Right lung (tissue), 5 donors: ENCODE measurements around the gene PPP1R9A. TPM values are rescaled to one million over a fixed set of nuclear protein-coding genes. Genes with fewer than 3 reads are reported as not detected.
A peak's percentile ranks its signal among the peaks of the same experiment; 100 is the strongest.

ENCODE experiments used
- DNase-seq, 2 donors: peaks; one replicate each; pipeline ENCODE4 v3.0.0-alpha.2; 2013
- polyA plus RNA-seq, 5 donors: library from polyadenylated mRNA; unstranded; fragments of 120-200 nt; gene quantifications; one replicate each; pipeline versions ENCODE4 v1.2.1 to v1.2.3, GENCODE V29; 2013; ENCODE audit warnings: inconsistent platforms in 1 of 5, low replicate concordance in 1 of 5; ENCODE audit not compliant: insufficient read length in 5 of 5, insufficient read depth in 1 of 5

PPP1R9A gene
- polyA plus RNA-seq, 5 donors = 12.9 to 24.7 (median 21.9) TPM

DNA sequence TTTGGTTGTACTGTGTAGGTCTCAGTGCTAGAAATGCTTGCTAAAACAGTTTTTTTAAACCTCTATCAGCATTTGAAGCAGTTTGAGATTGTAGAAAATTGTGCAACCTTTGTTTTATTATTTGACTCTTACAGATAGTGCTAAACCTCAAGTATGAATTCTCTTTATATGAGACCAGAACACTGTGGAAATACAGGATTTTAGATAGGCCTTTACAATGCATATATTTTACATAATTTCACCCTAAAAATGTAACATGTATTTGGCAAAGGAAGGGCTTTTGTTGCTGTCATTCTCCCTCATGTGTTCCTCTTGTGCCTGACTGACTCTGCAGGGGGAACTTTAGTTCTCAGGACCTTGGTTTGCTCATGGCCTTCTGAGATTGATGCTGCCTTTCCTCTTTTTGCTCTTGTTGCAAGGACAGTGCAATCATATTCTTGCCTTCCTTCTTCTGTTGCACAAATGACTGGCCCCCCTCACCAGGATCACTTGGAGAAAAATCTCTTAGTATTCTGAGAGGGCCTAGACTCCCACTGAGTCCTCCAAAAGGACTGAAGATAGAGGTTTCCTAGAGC lies 188.7 kb downstream of the PPP1R9A start:
- no peak for DNase-seq

DNA sequence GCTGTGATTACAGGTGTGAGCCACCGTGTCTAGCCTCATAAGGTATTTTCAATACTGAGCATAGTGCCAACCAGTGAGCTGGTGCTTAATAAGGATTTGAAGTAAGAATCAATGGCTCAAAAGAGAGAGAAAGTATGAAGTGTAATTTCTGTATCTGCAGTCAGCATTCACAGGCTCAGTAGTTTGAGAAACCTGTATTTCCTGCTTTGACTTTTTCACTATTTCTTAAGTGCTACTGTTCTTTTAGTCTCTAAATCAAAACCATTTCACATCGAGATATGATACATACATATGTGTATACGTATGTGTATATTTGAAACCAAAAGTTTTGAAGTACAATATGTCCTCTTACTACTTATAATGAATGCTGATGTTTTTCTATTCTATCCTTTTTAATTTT lies 189.9 kb downstream of the PPP1R9A start:
- DNase-seq = peak; percentile 14 to 18

DNA sequence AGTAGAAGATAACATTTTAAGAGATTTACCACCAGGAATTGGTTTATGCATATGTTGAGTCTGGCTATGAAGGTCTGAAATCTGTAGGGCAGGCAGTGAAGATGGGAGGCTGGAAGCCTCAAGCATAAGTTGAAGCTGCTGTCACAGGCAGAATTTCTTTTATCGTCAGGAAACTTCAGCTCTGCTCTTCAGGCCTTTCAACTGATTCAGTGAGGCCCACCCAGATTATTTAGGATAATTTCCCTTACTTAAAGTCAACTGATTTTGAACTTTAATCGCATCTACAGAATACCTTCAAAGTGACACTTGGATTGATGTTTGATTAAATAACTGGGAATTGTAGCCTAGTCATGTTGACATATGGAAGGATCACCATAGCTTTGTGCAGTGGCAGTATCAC lies 190.5 kb downstream of the PPP1R9A start:
- no peak for DNase-seq

DNA sequence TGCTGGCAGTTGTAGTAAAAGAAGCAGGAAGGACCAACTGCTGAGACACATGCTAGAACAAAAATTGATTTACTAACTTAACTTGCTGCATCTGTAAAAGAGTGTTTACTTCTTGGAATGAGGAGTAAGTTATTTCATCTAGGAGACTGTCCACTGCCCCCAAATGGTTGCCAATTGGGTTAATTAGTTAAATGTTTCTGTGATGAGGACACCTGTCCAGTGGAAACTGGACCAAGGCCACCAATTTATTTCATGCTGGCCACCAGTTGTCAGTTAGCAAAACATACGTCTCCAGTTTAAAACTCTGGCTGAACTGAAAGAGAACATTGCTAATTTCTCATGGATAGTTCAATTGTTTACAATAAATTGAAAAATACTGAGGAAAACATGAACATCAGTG lies 191.7 kb downstream of the PPP1R9A start:
- DNase-seq = no peak

DNA sequence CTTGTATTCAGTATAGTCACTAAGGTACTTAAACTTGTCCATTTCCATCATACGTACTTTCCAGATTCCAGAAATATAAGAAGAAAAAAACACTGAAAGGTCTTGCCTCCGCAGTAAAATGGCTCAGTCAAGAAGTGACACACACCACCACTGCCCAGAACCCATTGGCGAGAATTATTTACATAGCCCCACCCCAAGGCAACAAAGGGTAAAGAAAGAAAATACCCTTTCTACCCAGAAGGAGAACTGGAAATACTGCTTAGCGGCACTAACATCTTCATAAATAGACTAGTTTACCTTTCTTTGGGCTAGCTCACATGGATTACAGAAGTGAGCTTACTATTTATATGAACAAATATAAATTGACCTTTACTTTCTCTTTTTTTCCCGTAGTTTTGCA lies 194.0 kb downstream of the PPP1R9A start:
- no peak for DNase-seq

DNA sequence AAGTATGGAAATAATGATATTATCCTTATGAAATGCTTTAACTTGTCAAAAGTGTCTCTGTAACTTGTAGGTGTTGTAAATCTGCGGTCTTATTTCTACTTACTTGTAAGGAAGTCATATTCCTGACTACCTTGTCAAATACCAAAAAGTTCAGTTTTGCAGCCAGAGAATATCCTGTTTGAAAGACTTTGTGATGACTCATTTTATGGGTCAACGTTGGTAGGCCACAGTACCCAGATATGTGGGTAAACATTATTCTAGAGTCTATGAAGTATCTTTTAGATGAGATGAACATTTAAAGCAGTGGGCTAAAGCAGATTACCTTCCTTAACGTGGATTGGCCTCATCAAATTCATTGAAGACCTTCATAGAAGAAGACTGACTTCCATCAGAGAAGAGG lies 195.3 kb downstream of the PPP1R9A start:
- no peak for DNase-seq

DNA sequence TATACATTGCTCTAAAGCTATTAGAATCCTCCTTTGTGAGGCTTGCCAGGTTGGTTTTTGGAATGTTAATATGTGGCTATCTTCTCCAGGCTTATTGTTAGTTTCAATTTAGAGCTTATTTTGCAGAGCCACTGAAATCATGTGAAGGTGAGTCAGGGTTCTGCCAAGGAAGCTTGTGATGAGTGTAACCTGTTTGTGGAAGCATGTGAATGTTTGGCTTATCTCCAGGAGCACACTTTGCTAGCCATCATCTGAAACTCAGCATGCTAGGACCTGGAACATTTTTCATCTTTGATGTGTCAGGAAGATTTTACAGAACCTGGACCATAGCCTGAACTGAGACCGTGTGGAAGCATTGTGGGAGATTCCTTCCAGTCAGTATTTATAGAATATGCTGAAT lies 197.3 kb downstream of the PPP1R9A start:
- no peak for DNase-seq

DNA sequence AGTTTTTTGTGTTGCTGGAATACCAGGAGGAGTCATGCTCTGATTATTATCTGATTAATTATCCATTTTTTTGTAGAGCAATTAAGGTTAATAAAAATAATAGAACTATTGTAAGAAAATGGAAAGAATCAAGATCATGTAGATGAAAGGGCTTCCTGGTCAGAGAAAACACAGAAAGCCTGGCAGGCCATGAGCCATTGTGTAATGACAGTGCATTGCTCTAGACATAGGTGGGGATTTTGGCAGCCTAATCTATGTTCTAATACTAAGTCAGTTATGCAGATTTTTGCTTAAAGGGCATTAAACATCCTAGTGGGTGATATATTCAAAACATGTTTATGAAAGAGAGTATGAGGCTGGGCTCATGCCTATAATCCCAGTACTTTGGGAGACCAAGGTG lies 198.2 kb downstream of the PPP1R9A start:
- DNase-seq = no peak

DNA sequence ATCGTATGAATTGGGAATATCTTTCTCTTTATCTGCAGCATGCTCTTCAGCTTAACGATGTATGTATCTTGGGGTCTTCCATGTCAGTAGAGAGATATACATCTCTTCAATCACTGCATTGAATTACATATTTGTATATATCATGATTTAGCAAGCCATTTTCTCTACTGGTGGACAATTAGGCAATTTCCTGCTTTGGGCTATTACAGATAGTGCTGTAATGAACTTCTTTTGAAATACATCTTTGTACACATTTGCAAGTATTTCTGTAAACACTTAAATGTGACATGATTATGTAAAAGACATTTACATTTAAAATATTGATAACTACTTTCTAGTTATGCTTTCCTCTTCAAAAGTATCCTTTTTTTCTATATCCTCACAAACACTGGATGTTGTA lies 199.0 kb downstream of the PPP1R9A start:
- no peak for DNase-seq

DNA sequence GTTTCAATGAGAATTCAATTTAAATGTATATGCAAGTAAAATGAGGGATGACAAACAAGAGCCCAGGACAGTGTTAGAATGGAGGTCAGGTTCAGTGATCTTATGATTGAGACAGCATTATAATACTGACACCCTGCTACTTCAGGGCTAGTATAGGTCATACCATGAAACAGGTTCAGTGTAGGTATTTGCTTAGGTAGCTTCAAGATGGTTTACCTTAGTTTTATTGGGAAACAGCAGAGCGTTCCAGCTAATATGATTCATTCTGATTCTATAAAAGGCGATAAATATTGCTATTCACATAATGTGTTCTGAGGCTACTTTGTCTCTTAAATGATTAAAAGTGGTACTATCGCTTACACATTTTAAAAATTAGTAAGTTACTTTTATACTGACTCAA lies 203.3 kb downstream of the PPP1R9A start:
- DNase-seq = no peak

DNA sequence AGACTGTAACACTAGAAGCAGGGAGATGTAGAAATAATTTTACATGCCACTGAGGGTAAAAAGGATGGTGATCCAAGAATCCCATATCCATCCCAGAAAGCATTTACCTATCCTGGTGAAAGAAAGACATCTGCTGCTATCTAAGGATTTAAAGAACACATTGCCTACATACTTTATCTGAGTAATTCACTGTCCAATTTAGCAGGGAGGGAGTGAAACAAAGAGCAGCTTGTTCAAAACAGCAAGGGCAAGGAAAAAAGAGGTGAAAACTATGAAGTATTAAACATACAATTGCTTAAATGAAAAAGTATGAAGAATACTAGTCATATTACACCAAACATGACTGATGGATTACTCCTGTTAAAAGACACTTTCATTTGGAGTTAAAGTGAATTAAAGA lies 206.2 kb downstream of the PPP1R9A start:
- no peak for DNase-seq

DNA sequence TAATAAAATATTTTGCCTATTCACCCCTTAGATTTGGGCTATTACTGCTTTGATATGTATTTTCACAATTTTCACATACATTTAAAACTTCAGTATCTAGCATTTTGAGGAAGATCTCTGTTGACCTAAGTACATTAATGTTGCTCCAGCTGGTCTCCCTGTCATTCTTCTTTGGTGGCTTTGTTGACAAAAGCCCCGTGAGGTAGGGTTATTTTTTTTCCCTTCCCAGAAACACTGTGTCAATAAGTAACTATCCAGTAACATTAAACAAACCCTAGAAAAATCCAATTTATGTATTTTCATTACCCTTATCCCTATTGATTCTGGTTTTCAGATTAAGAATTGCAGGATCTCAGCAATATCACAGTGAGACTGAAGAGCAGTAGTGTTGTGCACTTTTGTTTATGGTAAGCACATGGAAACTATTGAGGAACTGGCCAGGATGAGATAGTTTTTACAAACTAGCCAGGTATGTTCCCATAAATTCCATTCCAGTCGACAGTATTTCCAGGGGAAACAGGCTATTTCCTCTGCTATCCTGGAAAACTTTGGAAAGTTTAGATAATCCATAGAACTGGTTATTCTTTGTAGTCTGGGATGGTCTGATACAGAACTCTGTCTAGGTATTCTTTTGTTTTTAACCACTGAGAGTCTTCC lies 218.8 kb downstream of the PPP1R9A start:
- no peak for DNase-seq

DNA sequence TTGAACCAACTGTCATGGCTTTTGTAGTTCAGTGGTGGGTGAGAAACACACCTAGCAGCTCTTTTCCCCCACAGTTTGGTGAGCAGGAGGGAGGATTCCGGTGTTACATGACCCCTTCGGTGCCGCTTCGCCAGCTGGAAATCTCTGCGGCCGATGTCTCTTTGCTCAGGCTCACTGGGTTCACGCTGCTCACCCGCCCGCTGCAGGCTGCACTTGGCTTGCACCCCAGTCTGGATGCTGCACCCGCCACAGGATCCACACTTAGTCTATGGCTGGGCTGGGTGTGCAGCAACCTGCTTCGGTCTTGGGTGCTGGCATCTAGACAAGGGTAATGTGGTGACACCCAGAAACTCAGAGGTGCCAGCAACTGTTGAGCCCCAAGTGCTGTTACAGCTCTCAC lies 225.1 kb downstream of the PPP1R9A start:
- DNase-seq = no peak

DNA sequence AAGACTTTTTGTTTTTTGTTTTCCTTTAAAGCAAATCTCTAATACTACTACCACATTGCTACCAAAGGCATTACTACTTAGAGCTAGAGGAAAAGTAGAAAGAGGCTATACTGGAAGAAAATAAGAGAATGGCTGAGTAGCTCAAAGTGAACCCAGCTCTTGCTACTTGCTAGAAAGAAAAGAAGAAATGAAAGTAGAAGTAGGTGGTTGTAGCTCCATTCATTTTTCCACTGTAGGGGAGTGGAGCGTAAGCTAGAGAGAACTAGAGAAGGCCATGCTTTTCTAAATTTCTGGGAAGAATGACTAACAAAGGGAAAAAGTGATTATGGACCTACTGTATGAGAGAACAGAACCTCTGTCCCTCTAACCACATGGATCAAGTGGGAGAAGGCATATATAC lies 232.5 kb downstream of the PPP1R9A start:
- DNase-seq = no peak

DNA sequence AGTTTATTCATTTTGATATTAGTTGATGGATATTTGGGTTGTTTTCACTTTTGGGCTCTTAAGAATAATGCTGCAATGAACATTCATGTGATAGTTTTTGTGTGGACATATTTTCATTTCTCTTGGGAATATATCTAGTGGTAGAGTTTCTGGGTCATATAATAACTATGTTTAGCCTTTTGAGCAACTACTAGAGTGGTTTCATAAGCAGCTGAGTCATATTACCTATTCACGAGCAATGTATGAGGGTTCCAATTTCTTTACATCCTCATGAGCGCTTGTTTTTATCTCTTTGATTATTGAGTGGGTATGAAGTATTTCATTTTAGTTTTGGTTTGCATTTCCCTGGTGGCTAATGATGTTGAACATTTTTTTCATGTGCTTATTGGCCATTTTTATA lies 234.4 kb downstream of the PPP1R9A start:
- DNase-seq = no peak

DNA sequence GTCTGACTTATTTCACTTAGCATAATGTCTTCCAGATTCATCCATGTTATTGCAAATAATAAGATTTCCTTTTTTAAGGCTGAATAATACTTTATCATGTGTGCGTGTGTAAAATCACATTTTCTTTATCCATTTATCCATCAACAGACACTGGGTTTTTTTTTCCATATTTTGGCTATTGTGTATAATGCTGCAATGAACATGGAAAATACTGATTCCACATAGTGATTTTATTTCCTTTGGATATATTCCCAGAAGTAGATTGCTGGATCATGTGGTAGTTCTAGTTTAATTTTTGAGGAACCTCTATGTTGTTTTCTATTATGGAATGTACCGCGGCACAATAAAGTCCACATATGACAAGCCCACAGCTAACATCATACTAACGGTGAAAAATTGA lies 236.9 kb downstream of the PPP1R9A start:
- DNase-seq = no peak

DNA sequence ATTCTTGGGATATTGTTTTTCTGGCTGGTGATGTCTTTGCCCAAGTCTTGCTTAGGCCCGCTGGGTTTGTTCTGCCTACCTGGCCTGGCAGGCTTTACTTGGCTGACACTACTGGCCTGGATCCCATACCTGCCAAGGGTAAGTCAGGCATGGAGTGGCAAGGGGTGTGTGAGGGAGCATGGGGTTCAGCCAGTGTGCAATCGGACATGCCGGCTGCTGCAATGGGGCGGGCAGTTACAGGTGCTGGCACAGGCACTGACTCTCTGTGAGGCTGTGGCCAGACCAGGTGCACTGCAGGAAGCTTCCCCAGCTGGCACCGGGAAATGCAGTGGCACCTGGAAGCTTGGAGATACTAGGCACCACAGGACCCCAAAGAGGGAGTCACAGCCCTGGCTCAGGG lies 248.6 kb downstream of the PPP1R9A start:
- DNase-seq = no peak

DNA sequence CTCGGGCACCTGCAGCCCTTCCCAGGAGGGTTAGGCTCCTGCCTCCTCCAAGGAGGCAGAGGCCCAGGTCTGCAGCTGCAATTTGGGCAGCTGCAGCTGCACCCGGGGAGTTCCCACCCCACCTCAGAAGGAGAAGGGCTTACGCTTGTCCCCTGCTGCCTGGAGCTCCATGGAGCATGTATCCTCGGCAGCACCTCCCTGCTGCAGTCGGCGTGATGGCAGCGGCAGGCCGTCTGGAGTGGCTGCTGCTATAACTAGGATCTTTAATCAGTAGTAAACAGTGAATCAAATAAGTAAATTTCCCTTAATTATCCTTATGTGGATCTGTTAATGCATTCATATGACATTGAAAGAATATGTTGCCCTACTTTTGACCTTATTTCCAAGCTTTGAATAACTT lies 250.0 kb downstream of the PPP1R9A start:
- DNase-seq = no peak

DNA sequence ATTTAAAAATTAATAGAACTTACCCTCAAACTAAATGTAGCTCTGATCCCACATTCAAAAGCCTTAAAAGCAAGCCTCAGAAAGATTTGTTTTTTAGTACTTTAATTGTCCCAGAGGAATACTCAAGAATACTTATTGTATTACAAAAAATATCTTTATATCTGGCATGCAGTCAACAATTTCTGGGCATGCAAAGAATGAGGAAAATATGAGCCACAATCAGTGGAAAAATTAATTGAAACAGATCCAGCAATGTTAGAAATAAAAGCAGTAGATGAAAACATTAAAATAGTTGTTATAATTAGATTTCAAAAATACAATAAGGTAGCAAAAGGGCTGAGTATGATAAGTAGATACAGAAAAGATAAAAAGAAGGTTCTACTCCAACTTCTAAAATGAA lies 262.3 kb downstream of the PPP1R9A start:
- peak in 1 of 2 donors; percentile 14 for DNase-seq

DNA sequence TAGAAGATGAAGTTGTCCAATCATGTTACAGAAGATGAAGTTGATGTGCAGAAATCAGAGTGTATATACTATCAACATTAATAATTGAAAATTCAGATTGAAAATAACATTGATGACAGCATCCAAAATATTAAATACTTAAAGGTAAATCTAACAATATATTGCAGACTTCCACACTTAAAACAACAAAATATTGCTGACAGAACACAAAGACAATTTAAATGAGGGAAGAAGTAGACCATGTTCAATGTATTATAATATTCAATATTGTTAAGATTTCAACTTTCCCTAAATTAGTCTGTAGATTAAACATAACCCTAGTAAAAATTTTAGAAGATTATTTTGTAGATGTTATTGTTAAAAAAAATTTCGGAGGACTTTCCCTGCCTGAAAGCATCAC lies 265.0 kb downstream of the PPP1R9A start:
- DNase-seq = no peak

DNA sequence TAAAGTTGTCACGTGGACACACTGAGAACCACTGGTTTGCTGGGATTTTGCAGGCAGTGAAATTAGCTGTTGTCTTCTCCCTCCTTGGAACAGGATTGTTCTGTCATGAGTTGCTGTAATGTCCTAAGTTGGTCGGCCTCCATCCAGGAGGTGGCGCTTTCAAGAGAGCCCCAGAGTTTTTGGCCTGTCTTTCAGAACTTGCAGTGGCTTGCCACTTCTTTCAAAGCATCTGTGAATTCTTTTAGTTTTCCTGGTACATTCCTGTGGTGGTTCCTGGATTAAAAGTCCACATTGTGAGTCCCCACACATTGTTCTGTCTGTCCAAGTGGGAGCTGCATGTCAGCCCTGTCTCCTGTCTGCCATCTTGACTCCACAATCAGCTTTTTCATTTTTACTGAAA lies 283.1 kb downstream of the PPP1R9A start:
- no peak for DNase-seq

DNA sequence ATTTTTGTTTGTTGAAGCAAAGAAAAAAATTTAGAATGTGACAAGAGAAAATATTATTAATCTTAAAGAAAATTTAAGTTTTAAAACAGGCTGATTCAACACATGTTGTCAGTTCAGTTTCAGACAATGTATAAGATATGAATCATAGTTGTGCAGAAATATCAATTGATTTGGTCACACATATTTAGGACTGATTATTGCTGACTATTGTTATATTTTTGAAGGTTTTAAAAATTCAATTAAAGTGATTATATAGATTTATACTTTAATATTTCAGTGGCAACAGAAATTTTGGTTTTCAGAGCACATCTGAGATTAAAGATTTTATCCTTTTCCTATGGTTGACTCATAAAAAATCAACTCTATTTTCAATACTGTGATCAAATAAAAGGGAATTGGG lies 284.4 kb downstream of the PPP1R9A start:
- no peak for DNase-seq

DNA sequence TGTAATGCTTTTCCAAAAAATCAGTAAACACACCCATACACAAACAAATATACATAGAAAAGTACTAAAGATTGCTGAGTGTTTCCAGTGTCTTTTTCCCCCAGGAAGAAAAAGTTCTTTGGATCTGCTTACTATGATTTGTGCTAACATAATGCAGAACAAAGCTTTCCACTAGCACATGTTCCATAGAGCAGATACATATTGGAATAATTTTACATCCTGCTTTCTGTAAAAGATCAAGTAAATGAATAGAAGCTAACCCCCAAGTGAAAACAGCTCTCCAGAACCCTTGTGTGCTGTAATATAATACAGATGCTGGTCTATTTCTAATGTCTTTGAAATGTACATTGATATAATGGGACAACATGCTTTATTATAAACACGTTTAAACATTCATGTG lies 291.5 kb downstream of the PPP1R9A start:
- DNase-seq = no peak
